GM19043 (cell line): ENCODE data around the gene TP53I11.

Experiments
- ATAC-seq: cut with Tn5 transposase; IDR thresholded peaks from one replicate; pipeline ENCODE4 v1.9.1; 2021; ENCODE audit warnings: low read depth; ENCODE audit not compliant: unreplicated experiment

TP53I11 gene

DNA sequence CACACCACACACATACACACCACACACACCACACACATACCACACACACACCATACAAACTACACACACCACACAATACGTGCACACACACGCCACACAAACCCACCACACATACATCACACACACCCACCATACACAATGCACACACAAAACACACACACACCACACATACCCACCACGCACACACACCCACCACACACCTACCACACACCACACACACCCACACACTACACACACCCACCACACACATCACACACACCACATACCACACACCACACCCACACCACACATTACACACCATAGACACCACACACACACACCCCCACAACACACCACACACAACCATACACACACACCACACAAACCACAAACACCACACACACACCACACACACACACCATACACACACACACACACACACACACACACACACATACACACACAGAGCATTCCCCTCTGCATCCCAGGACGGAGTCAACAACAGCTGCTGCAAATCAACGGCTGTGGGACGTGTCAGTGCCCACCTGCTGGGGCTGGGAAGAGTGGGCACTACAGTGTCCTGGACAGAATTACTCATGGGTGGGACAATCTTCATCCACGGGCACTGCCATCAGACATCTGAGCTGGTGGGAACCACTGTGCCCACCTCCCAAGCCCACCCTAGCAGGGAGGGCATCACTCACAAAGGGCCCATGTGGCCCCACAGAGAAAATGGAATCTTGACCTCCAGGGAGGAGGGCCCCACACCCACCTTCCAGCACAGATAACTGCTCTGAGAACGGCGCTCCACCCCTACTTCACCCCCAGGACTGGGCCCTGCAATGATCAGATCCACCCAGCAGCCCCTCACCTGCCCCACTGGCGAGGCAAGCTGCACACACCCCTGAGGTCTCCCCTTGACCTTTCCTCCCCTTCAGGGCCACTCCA lies 8.4 kb downstream of the TP53I11 start:
- ATAC-seq = no peak

DNA sequence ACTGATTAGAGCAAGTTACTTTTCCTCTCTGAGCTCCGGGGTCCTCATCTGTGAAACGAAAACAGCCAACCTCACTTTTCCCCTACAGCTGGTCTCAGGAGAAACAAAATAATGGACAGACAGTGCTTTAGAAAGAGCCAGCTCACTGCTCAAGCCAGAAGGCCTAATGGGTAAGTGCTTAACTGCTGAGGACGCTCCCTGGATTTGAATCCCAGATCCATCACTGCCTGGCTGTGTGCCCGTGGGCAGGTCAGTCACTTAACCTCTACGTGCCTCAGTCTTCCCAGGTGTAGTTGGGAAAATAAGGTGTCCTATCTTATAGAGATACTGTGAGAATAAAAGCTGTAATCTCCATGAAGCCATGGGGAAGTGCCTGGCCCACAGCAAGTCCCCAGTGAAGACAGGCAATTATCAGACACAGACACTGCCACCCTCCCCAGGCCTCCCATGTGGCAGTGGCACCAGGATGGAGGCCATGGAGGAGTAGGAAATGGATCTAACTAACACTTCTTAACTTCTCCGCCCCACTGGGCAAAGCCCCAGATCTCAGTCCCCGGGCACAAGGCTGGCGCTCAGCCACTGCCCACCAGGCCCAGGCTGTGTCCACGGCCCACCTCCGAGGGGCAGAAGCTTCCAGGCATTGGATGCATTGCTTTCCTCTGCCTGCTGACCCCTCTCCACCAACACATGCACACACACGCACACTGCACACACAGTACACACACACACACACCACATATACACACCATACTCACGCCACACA lies 9.2 kb downstream of the TP53I11 start:
- ATAC-seq = no peak

DNA sequence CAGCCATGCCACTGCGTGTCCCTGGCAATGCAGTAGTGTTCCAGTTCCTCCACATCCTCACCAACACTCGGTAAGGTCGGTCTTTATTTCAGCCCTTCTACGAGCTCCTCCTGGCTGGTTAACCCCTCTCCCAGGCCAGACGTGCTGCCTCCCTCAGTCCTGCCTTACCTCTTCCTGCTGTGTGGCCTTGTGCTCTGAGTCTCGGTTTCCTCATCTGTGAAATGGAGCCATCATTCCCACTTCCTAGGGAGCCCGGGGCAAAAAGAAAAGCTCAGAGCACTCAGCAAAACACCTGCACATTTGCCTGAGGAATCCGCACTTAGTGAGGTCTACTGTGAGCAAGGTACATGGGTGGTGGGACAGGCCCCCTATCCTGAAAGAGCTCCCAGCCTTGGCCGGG lies 9.8 kb downstream of the TP53I11 start:
- ATAC-seq = no peak

DNA sequence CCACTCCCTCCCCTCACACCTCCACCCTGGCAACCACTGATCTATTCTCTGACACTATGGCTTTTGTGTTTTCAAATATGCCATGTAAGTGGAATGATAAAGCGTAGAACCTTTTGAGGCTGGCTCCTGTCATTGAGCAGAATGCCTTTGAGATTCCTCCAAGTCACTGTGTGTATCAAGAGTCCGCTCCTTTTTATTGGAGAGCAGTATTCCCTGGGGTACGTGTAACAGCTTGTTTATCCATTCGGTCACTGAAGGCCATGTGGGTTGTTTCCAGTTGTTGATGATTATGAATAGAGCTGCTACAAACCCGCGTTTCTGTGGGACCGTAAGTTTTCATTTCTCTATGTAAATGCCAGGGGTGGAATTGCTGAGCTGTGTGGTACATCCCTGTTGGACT lies 10.3 kb downstream of the TP53I11 start:
- ATAC-seq = no peak

DNA sequence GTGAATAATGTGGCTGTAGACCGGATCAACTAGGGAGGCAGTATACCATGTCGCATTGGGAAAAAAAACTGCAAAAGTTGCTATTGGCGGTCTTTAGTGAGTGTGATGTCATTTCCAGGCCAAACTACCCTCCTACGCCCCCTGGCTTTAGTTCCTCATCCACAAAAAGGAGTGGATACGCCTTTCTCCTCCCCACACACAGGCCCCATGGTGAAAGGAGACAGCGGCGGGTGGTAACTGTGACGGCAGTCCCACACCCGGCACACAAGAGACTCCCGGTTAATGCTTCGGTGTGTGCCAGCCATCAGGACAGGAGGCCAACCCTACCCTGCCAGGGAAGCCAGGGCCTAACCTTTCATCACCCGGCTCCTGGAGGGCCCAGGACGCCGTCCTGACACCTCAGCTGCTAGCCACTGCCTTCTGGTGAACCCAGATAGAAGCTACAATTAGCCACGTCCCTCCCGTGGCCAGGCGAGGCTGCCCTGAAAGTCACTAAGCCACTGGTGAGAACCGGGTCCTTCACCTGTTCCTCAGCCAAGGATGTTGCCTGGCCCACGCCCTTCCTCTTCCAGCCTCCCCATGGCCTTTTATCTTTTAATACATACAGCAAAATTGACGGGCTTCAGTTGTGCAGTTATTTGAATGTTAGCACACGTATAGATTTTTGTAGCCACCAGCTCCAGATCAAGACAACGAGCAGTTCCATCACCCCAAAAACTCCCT lies 10.8 kb downstream of the TP53I11 start:
- no peak for ATAC-seq

DNA sequence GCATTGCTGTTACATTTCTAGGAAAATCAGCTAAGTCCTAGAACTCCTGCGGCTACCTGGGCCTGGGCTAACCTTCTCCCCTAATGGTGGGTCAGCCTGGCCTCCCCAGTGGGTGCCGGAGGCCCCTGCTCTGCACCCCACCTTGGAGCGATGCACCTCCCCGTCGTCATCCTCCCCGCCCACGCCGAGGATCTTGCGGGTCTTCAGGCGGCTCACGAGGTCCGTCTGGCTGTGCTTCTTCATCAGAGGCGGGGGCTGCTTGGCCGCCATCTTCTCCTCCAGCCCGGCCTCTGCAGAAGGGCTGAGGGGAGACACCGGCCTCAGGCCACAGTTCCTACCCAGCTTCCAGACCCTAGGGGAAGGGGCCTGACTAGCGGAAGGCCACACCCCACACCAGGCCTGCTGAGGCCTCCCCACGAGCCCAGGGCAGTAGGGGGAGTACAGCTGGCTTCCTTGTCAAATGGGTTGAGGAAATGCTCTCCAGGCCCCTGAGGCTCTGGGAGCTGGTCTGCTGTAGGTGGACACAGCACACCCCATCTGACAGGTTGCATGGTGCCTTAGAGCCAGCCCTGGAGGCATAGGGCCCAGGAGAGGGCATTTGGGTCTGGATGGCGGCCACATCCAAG lies 12.5 kb downstream of the TP53I11 start:
- ATAC-seq = no peak

DNA sequence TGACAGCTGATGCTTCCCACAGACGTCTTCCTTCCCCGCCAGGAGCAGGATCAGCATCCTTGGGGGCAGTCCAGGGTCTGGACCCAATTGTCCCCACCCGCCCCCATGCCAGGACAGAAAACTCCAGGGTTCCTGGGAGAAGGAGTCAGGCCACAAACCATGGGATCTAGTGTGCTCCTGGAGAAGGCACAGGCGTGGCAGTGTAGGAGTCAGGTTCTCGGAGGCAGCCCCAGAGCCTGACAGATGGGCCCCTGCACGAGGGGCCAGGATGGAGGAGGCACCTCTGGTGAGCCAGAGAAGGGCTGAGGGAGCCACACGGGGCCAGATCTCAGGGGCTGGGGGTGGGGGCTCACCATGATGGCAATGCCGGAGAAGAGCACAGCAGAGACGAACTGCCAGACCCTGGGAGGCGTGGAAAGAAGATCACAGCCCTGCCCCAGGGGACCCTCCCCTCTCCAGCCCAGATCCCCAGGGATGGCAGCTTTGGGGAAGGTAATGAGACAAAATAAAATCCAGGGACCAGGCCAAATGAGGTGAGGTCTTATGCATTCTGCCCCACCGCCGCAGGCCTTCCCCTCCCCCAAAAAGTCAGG lies 13.6 kb downstream of the TP53I11 start:
- no peak for ATAC-seq

DNA sequence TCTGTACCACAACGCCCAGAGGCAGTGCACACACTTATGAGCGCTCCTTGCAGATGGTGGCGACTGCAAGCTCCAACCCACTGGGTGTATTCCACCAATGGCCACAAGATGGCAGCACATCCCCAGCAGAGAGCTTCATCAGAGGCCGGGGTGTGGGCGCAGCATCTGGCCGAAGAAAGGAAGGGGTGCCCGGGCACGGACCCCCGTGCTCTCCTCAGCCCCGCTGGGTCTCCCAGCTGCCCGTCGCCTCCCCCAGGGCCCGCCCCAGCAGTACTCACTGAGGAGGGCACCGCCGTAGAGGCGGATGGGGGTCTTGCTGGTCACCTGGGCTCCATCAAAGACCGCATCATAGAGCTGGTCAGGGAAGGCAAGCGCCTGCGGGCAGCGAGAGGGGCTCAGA lies 14.2 kb downstream of the TP53I11 start:
- ATAC-seq = peak; percentile 78

DNA sequence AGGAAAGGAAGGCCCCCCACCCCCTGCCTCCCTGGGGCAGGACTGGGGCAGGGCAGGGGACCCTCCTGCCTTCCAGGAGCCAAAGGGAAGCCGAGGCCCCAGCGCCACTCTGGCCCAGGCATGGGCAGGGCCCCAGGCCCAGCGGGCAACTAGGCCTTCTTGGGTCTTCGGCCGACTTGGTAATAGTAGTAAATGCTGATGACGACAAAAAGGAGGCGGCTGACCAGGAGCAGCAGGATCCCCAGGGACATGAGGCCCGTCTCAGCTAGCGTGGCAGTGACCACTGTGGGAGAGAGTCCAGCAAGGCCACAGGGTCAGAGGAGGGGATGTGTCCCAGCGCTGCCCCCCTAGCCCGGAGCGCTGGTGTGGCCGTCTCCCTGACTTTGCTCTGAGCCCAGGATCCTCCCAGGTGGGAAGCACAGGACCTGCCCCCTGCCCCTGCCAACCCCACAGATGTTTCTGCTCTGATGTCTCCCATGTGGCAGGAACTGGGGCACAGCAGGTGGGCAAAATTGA lies 15.9 kb downstream of the TP53I11 start:
- ATAC-seq = no peak

DNA sequence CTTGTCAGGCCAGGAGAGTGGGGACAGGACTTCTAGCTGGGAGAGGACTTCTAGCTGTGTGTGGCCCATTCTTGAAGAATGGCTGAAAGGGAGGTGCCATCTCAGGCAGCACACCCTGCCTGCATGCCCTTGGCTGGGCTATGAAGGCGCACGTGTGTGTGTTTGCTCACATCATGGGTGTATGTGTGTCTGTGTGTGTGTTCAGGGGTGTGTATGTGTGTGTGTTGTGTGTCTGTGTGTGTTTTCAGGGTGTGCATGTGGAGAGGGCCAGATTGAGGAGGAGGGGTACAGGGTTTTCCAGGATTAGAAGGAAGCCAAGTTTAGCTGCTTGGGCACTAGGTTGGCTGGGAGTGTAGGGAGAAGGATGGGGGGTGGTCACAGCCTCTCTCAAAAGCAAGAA lies 16.6 kb downstream of the TP53I11 start:
- no peak for ATAC-seq

DNA sequence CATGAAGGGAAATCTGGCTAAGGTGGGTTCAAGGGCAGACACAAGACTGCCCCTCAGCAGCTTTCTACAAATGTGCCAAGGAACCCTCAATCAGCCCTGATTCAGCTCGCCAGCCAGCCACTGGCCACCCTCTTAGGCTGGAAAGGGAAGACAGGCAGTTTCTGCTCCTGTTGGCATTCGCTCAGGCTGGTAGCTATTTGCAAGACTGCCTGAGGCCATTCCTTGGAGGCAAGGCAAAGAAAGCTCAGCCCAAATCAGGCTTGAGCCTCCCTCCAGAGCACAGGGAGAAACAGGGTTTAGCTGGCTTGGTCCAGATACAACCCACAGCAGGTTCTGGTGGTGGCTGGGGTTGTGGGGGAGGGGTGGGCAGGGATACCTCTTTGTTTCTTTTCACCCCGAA lies 19.2 kb downstream of the TP53I11 start:
- ATAC-seq = no peak

DNA sequence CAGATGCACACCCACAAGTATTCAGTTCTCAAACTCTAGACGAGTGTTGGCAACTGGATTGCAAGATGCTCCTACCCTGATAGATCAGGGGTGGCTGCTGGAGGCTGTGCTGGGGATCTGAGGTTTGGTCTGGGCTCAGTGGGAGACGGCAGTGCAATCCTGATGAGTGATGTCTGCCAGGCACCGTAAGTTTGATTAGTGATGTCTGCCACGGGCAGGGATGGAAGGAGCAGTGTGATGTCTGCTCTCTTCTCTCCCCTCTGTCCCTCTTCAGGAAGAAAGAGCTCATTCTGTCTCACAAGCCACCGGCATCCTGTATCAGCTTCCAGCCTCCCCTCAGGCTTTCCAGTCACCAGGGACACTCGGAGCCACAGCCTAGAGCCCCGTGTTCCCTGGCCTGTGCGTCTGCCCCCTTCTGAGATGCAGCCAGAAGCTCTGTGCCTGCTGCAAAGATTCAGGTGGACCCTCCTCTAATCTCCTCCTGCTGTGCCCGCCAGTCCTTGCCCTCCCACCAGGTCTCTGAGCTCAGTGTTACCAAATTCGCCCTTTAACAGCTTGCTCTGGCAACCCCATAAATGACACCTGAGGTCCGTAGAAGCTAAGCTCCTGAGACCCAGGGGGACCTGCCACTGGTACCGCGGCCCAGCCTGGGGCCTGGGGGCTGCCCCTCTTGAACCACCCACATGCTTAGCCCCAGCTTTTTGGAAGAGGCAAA lies 19.9 kb downstream of the TP53I11 start:
- no peak for ATAC-seq

DNA sequence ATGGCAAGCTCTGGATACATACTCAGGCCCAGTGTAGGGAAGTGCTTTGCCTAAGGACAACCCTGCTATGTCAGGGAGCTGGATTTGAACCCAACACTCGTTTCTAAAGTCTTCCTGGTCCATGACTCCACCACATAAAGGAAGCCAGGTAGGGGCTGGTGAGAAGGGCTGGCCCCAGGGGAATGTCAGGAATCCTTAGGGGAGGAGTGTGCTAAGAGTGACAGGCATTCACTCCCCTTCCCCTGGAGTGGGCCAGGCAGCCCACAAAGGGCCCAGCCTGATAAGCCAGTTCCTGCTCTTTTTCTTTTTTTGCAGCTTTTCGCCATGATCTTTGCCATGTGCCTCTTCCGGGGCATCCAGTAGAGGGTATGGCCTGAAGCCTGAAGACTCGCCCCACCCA lies 21.9 kb downstream of the TP53I11 start:
- no peak for ATAC-seq

DNA sequence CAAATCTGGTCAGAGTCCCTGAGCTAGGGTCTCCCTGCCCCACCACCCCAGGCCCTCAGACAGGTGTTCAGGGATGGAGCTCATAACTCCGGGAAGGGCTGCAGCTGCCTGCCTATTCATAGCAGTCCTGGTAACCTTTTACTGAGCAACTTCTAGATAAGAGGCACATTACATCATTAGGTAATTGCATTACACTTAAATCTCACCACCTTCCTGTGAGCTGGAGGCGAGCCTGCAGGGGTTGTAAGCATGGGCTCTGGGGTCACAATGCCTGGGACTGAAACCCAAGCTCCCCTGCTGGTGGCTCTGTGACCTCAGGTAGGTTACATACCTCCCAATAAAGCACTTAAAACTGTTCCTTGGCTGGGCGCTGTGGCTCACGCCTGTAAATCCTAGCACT lies 22.5 kb downstream of the TP53I11 start:
- ATAC-seq = no peak

DNA sequence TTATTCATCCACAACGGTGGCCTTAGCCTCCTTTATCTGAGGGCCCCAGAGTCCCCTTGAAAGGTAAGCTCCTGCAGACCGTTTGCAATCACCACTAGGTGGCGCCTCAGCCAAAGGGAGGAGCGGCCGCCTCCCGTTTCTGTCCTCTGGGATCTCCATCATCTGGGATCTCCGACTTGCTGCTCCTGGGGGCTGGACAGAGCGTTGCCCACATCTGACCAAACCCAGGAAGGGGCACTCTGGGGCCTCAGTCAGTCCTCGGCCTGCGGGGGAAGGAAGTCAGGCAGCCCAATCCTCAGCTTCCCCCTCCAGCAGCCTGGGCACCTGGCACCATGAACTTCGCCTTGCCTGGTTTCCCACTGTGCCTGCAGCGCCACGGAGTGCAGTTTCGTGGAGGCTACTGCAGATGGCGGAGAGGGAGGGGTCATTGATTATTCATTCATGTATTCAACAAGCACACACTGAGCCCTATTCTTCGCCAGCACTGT lies 23.5 kb downstream of the TP53I11 start:
- ATAC-seq = no peak

DNA sequence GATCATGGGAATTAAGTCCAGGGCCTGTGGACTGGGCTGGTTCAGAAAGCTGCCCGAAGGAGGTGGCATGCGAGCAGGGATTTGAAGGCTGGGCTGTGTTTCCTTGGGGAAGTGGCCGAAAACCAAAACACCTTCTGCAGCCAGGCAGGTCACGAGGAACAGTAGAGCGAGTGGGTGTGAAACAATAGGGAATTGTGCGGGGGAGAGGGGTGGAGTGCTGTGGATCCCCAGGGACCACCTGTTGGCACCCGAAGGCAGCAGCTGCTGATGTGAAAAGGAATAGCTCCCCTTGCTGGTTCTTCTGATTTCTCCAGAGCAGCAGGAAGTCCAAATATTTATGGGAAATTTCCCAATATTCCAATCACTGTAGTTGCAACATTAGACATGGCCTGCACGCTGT lies 24.6 kb downstream of the TP53I11 start:
- no peak for ATAC-seq

DNA sequence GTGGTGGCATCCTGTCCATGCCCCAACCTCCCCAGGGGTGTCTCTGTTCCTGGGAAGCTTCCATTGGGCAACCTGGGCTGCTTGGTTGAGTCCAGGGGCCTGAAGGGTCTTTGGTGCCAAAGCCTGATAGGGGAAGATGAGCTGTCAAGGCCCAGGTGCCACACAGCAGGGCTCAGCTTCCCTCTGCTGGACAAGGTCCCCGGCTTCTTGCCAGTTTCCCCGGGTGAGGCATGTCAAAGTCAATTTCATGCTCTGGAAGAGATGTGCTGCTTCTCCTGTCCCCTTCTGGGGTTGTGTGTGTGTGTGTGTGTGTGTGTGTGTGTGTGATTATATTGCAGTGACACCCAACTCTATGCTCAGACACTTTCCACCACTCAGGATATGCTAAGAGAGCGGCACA lies 26.9 kb downstream of the TP53I11 start:
- no peak for ATAC-seq

DNA sequence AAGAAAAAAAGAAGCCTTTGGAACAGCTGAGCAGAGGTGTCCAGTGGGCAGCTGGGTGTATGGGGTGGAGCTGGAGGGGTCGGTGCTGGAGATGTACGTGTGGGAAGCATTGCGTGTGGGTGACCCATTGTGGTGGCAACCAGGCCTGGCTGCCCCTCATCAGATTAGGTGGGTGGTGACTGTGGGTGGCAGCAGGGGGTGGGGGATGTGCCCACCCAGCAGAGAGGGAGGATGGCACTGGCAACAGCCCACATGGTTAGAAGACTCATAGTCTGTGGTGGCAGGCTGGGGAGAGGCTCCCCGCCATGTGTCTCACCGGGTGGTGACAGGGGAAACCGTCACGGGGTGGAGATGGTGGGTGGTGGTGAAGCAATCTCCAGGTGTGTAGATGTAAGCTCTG lies 27.6 kb downstream of the TP53I11 start:
- no peak for ATAC-seq

DNA sequence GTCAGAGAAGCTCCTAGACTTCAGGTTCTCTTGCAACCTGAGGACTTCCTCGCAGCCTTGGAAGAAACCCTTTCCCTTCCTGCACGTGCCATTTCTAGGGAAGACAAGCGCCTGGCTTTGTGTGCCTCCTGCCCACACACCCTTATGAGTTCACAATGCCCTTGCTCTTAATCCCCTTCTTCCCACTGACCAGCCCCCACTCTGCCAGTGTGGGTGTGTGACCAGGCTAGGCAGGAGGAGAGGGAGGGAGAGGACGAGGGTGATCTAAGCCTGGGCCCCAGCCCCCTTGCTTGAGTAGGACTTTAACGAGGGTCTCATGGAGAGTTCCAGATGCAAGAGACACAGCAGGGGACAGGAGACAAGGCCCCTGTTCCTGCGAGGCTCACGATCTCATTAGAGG lies 30.2 kb downstream of the TP53I11 start:
- ATAC-seq = no peak
